Measurements from ENCODE around the gene PRPSAP2.

DNA sequence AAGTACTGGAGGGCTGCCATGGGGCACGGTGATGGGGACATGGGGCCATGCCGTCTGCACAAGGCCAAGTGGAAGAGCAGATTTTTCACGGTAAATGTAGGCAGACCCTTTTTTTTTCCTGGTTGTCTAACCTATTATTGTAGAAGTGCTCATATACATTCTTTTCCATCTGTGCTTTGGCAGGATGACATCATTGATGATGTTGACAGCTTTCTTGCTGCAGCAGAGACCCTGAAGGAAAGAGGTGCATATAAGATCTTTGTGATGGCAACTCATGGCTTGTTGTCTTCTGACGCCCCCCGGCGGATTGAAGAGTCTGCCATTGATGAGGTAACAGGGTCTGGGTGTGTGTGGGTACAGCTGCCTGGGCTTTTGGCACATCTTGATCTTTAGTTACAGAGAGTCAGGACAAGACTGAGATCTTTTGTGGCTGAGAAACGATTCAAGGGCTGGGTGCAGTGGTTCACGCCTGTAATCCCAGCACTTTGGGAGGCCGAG lies 70.7 kb downstream of the PRPSAP2 start:
- TF ChIP-seq CTCF (IDR thresholded peaks at IDR 0.05; ENCODE audit: insufficient read depth, low read depth, low read length) (no peak), EZH2 (IDR thresholded peaks at IDR 0.05; ENCODE audit: insufficient read depth, low read length) (no peak)
